ENCODE results near the gene ALKBH5.

The ALKBH5 gene

GRCh38 chr17:18250708-18251107 lies 67.1 kb downstream of the ALKBH5 start:
- TF ChIP-seq CTCF (IDR thresholded peaks at IDR 0.05; ENCODE audit: extremely low read depth, missing control alignments) = no peak
- DNase-seq (ENCODE audit: low spot score) = no peak

GRCh38 chr17:18251204-18251603 lies 67.6 kb downstream of the ALKBH5 start:
- no peak for DNase-seq (ENCODE audit: low spot score)

GRCh38 chr17:18252160-18252559 lies 68.5 kb downstream of the ALKBH5 start:
- DNase-seq (ENCODE audit: low spot score) = no peak
- no peak for TF ChIP-seq CTCF (IDR thresholded peaks at IDR 0.05; ENCODE audit: extremely low read depth, missing control alignments)

More at GRCh38 chr17:18251204-18251603, 67.6 kb downstream of the ALKBH5 start:
- TF ChIP-seq CTCF (IDR thresholded peaks at IDR 0.05; ENCODE audit: extremely low read depth, missing control alignments) = no peak

GRCh38 chr17:18253187-18253884 lies 69.7 kb downstream of the ALKBH5 start:
- no peak for DNase-seq (ENCODE audit: low spot score)
- no peak for TF ChIP-seq CTCF (IDR thresholded peaks at IDR 0.05; ENCODE audit: extremely low read depth, missing control alignments)

- no peak for TF ChIP-seq CTCF (IDR thresholded peaks at IDR 0.05; ENCODE audit: extremely low read depth, missing control alignments)
These were observed 70.6 kb downstream of the ALKBH5 start for GRCh38 chr17:18253947-18254821.

GRCh38 chr17:18254888-18255649 lies 71.4 kb downstream of the ALKBH5 start:
- no peak for DNase-seq (ENCODE audit: low spot score)
- no peak for TF ChIP-seq CTCF (IDR thresholded peaks at IDR 0.05; ENCODE audit: extremely low read depth, missing control alignments)

More at GRCh38 chr17:18253947-18254821, 70.6 kb downstream of the ALKBH5 start:
- DNase-seq (ENCODE audit: low spot score) = no peak

Data from GM20000 (cell line).